Progenitor cell of endocrine pancreas (in vitro differentiated cells): ENCODE results near the gene FOSL1. TPM values are rescaled to one million over a fixed set of nuclear protein-coding genes. Genes with fewer than 3 reads are reported as not detected.

Source experiments
- DNase-seq: peaks from one replicate; pipeline ENCODE4 v3.0.0; 2021; ENCODE audit warnings: low spot score; ENCODE audit not compliant: unreplicated experiment
- H3K27ac Mint-ChIP-seq: 2 replicates; pipeline ENCODE4 v1.8.0; 2021; ENCODE audit warnings: mild to moderate bottlenecking, moderate library complexity, mixed read lengths
- H3K27me3 Mint-ChIP-seq: 2 replicates; pipeline ENCODE4 v1.8.0; 2021; ENCODE audit warnings: mixed read lengths
- H3K36me3 Mint-ChIP-seq: 2 replicates; pipeline ENCODE4 v1.8.0; 2022; ENCODE audit warnings: mixed read lengths; ENCODE audit not compliant: insufficient read depth
- H3K4me1 Mint-ChIP-seq: 2 replicates; pipeline ENCODE4 v1.8.0; 2021; ENCODE audit warnings: low read depth, mixed read lengths
- H3K4me3 Mint-ChIP-seq: 2 replicates; pipeline ENCODE4 v1.8.0; 2021; ENCODE audit warnings: low read depth, mild to moderate bottlenecking, moderate library complexity, mixed read lengths
- H3K9me3 Mint-ChIP-seq: 2 replicates; pipeline ENCODE4 v1.8.0; 2021; ENCODE audit warnings: low read depth, mixed read lengths
- total RNA-seq: library from RNA; stranded (reverse); gene quantifications from 2 replicates; pipeline ENCODE4 v1.2.1, GENCODE V29; 2021
- TF ChIP-seq, protein P1 (sequence below): fragments of 200-600 bp; sonication (generic); IDR thresholded peaks from one replicate; pipeline ENCODE4 v1.5.0; 2021; ENCODE audit warnings: antibody characterized with exemption, mild to moderate bottlenecking; ENCODE audit not compliant: unreplicated experiment

Gene FOSL1
- total RNA-seq, 1 donor from 2014 or later, result 1.7 TPM

DNA sequence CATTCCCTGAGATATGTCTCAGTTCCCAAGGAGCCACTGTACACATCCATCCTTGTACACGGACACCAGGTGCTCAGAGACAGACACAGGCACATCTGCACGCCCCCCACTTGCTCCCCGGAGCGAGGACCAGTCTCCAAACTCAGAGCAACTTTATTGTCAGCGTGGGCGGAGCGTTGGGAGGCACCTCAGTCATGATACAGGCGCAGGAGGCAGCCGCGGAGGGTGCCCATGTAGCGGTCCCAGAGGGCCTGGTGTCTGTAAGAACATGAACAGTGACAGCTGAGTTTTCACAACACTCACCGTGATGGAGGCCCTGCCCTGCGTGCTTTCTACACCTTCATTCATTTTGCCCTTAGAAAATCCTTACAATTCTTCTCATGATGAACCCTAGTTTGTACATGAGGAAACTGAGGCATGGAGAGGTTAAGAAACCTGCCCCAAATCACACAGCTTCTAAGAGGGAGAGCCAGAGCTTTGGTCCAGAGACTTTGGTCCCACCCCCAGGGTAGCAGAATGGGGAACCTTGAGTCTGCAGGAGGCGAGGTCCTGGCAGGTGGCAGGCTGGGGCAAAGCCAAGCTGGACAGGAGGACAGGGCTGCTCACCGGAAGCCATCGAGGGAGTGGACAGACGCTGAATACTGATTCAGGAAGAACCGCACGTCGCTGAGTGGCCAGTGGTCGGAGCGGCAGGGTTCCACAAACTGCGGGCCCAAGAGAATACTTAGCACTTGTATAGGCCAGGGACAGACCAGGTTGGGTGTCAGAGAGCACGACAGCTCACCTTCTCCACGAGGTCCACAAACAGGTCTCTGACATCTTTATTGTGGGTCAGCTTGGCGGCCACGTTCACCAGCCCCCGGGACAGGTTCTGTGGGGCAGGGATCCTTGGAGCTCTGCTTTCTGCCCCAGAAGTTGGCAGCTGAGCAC, 16.1 kb downstream of the FOSL1 start:
- H3K27ac Mint-ChIP-seq, result peak overlapping the region; percentile 86
- H3K27me3 Mint-ChIP-seq, result no peaks in the 10 kb centered on the region
- peaks cover 19% of the 10 kb centered on the region for H3K4me1 Mint-ChIP-seq
- H3K36me3 Mint-ChIP-seq, result peaks cover 6% of the 10 kb centered on the region
- no peak overlapping the region for H3K4me3 Mint-ChIP-seq
- TF ChIP-seq, protein P1, sequence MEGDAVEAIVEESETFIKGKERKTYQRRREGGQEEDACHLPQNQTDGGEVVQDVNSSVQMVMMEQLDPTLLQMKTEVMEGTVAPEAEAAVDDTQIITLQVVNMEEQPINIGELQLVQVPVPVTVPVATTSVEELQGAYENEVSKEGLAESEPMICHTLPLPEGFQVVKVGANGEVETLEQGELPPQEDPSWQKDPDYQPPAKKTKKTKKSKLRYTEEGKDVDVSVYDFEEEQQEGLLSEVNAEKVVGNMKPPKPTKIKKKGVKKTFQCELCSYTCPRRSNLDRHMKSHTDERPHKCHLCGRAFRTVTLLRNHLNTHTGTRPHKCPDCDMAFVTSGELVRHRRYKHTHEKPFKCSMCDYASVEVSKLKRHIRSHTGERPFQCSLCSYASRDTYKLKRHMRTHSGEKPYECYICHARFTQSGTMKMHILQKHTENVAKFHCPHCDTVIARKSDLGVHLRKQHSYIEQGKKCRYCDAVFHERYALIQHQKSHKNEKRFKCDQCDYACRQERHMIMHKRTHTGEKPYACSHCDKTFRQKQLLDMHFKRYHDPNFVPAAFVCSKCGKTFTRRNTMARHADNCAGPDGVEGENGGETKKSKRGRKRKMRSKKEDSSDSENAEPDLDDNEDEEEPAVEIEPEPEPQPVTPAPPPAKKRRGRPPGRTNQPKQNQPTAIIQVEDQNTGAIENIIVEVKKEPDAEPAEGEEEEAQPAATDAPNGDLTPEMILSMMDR, result no peak
- no peak for DNase-seq
- H3K9me3 Mint-ChIP-seq, result no peaks in the 10 kb centered on the region

DNA sequence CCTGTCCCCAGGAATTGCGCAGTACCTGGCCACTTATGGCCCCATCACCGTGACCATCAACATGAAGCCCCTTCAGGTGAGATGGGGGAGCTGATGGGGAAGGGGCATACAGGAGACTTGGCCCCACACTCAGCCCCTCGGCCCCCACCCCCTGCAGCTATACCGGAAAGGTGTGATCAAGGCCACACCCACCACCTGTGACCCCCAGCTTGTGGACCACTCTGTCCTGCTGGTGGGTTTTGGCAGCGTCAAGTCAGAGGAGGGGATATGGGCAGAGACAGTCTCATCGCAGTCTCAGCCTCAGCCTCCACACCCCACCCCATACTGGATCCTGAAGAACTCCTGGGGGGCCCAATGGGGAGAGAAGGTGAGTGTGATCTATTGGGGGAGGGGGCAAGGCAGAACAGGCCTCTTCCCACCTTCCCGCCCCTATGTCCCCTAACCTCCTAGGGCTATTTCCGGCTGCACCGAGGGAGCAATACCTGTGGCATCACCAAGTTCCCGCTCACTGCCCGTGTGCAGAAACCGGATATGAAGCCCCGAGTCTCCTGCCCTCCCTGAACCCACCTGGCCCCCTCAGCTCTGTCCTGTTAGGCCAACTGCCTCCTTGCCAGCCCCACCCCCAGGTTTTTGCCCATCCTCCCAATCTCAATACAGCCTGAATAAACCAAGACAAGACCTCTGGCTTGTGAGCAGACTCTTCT, 17.0 kb downstream of the FOSL1 start:
- no peak overlapping the region for H3K27ac Mint-ChIP-seq
- DNase-seq, result no peak
- H3K4me3 Mint-ChIP-seq, result no peak overlapping the region
- TF ChIP-seq, protein P1, result no peak
- H3K9me3 Mint-ChIP-seq, result no peaks in the 10 kb centered on the region
- H3K4me1 Mint-ChIP-seq, result peaks cover 15% of the 10 kb centered on the region
- H3K36me3 Mint-ChIP-seq, result peaks cover 6% of the 10 kb centered on the region
- H3K27me3 Mint-ChIP-seq, result no peaks in the 10 kb centered on the region

DNA sequence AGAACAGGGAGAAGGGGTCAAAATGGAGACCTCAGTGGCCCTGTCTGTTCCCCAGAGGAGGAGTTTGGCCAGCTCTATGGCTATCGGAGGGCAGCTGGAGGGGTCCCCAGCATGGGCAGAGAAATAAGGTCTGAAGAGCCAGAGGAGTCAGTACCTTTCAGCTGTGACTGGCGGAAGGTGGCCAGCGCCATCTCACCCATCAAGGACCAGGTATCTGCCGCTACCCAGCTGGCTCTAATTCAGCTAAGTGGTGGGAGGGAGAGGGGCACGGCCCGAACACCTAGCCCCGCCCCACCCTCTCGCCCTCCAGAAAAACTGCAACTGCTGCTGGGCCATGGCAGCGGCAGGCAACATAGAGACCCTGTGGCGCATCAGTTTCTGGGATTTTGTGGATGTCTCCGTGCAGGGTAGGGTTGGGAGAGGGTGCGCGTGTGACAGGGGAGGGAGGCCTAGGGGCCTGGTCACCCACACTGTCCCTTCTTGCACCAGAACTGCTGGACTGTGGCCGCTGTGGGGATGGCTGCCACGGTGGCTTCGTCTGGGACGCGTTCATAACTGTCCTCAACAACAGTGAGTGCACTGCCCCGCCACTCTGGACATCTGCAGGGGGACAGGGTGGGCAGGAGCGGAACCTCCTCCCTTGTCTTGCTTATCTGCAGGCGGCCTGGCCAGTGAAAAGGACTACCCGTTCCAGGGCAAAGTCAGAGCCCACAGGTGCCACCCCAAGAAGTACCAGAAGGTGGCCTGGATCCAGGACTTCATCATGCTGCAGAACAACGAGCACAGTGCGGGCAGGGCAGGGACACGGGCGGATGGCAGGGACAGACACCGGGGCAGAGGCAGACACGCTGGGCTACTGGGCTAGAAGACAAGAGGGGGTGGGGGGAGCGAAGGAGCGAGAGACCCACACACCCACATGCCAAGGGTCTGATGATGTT, 17.8 kb downstream of the FOSL1 start:
- Mint-ChIP-seq H3K4me3 (no peak overlapping the region), H3K4me1 (peaks cover 9% of the 10 kb centered on the region), H3K27ac (no peak overlapping the region), H3K27me3 (no peaks in the 10 kb centered on the region), H3K9me3 (no peaks in the 10 kb centered on the region), H3K36me3 (peaks cover 6% of the 10 kb centered on the region)
- TF ChIP-seq, protein P1, result no peak
- no peak for DNase-seq

DNA sequence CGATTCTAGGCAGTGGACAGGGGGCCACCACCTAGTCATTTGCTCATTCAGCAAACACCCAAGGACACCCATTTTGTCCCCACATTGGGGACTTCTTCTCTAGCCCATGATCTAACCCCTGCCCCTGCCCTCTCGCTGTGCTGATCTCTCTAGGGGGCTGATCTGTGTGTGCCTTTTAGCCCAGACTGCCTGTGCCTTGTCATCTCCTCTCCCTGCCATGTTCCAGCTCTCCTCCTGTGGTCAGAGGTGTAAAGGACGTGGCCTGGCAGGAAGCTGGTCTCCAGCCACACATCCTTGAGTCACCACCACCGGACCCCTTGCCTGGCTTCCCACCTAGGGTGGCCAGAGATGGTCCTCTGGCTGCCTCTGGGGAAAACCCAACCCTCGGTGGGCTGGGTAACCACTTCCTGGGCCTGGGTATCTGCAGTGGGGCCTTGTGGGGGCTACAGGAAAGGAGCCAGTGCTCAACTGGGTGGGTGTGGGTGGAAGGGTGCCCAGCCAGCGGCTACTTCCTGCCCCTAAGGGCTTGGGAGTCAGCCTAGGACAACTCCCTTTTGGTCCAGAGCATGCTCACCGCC, 19.3 kb downstream of the FOSL1 start:
- Mint-ChIP-seq H3K36me3 (peaks cover 5% of the 10 kb centered on the region), H3K4me3 (no peak overlapping the region), H3K4me1 (no peaks in the 10 kb centered on the region), H3K9me3 (no peaks in the 10 kb centered on the region), H3K27me3 (no peaks in the 10 kb centered on the region), H3K27ac (no peak overlapping the region)
- TF ChIP-seq, protein P1, result no peak
- no peak for DNase-seq
